Activated naive CD8-positive, alpha-beta T cell treated with anti-CD3 and anti-CD28 coated beads, Interleukin-2, amount 10 ng/mL, durations not matched to agents 7 days and 5 days (primary cell): ENCODE measurements around the gene TMEM18. TPM values are rescaled to one million over a fixed set of nuclear protein-coding genes. Genes with fewer than 3 reads are reported as not detected.

Experiments used
- ATAC-seq: fragments of 150-1000 bp; cut with Tn5 transposase; one replicate; pipeline ENCODE4 v1.10.0; 2021; ENCODE audit warnings: low read depth, moderate library complexity
- POLR2A ChIA-PET: fragments of 350-600 bp; sonication (Branson Sonifier 250); formaldehyde crosslinking; loops from one replicate; lab custom pipeline; 2021; ENCODE audit warnings: antibody characterized with exemption; lab: Charles Lee
- DNase-seq: peaks from one replicate; pipeline ENCODE4 v3.0.0; 2021
- H3K27ac Mint-ChIP-seq: one replicate; pipeline ENCODE4 v1.8.0; 2022; ENCODE audit warnings: mild to moderate bottlenecking, mixed read lengths
- H3K27me3 Mint-ChIP-seq: one replicate; pipeline ENCODE4 v1.8.0; 2022; ENCODE audit warnings: mild to moderate bottlenecking, moderate library complexity, mixed read lengths
- H3K36me3 Mint-ChIP-seq: one replicate; pipeline ENCODE4 v1.8.0; 2021; ENCODE audit warnings: mild to moderate bottlenecking, mixed read lengths
- H3K4me1 Mint-ChIP-seq: one replicate; pipeline ENCODE4 v1.8.0; 2021; ENCODE audit warnings: mixed read lengths
- H3K4me3 Mint-ChIP-seq: one replicate; pipeline ENCODE4 v1.8.0; 2022; ENCODE audit warnings: mild to moderate bottlenecking, moderate library complexity, mixed read lengths
- H3K9me3 Mint-ChIP-seq: one replicate; pipeline ENCODE4 v1.8.0; 2021; ENCODE audit warnings: mixed read lengths
- total RNA-seq, 2 experiments: library from RNA; stranded (reverse); gene quantifications; one replicate each; pipeline ENCODE4 v1.2.3, GENCODE V29; 2021

The TMEM18 gene
- total RNA-seq, 2 experiments from 2014 or later = 30.4 to 31.3 TPM

GRCh38 chr2:675051-675450 is 2.2 kb downstream of the TMEM18 start:
- POLR2A ChIA-PET = no interaction called here
- no peak for DNase-seq
- H3K9me3 Mint-ChIP-seq = no peaks in the 10 kb centered on the region
- ATAC-seq = no peak
- H3K27ac Mint-ChIP-seq = peak overlapping the region; percentile 7
- H3K27me3 Mint-ChIP-seq = no peaks in the 10 kb centered on the region
- H3K4me3 Mint-ChIP-seq = peak overlapping the region; percentile 95
- peaks cover 20% of the 10 kb centered on the region for H3K36me3 Mint-ChIP-seq
- peaks cover 29% of the 10 kb centered on the region for H3K4me1 Mint-ChIP-seq

GRCh38 chr2:674321-674985 is 2.8 kb downstream of the TMEM18 start:
- ATAC-seq (no peak), DNase-seq (no peak)
- H3K27me3 Mint-ChIP-seq = no peaks in the 10 kb centered on the region
- peak overlapping the region; percentile 47 for H3K27ac Mint-ChIP-seq
- H3K4me1 Mint-ChIP-seq = peaks cover 30% of the 10 kb centered on the region
- peaks cover 22% of the 10 kb centered on the region for H3K36me3 Mint-ChIP-seq
- POLR2A ChIA-PET = no interaction called here
- no peaks in the 10 kb centered on the region for H3K9me3 Mint-ChIP-seq
- peak overlapping the region; percentile 8 for H3K4me3 Mint-ChIP-seq

GRCh38 chr2:673615-674320 is 3.4 kb downstream of the TMEM18 start:
- no peak overlapping the region for H3K4me3 Mint-ChIP-seq

GRCh38 chr2:673016-673415 is 4.2 kb downstream of the TMEM18 start:
- Mint-ChIP-seq H3K27me3 (no peaks in the 10 kb centered on the region), H3K36me3 (peaks cover 30% of the 10 kb centered on the region), H3K27ac (no peak overlapping the region), H3K9me3 (no peaks in the 10 kb centered on the region), H3K4me1 (peaks cover 24% of the 10 kb centered on the region), H3K4me3 (no peak overlapping the region)
- ATAC-seq (no peak), DNase-seq (no peak)
- POLR2A ChIA-PET = no interaction called here

More at GRCh38 chr2:673615-674320, 3.4 kb downstream of the TMEM18 start:
- DNase-seq (no peak), ATAC-seq (no peak)
- no peaks in the 10 kb centered on the region for H3K27me3 Mint-ChIP-seq
- no peaks in the 10 kb centered on the region for H3K9me3 Mint-ChIP-seq
- H3K4me1 Mint-ChIP-seq = peaks cover 27% of the 10 kb centered on the region
- H3K36me3 Mint-ChIP-seq = peaks cover 24% of the 10 kb centered on the region
- POLR2A ChIA-PET = no interaction called here
- H3K27ac Mint-ChIP-seq = peak overlapping the region; percentile 47

GRCh38 chr2:672606-672905 is 4.7 kb downstream of the TMEM18 start:
- peaks cover 22% of the 10 kb centered on the region for H3K4me1 Mint-ChIP-seq
- no peaks in the 10 kb centered on the region for H3K9me3 Mint-ChIP-seq
- H3K4me3 Mint-ChIP-seq = no peak overlapping the region
- ATAC-seq (no peak), DNase-seq (no peak)
- no peaks in the 10 kb centered on the region for H3K27me3 Mint-ChIP-seq
- H3K36me3 Mint-ChIP-seq = peaks cover 34% of the 10 kb centered on the region
- H3K27ac Mint-ChIP-seq = no peak overlapping the region
- POLR2A ChIA-PET = no interaction called here

- Mint-ChIP-seq H3K27me3 (no peaks in the 10 kb centered on the region), H3K9me3 (no peaks in the 10 kb centered on the region), H3K36me3 (peaks cover 37% of the 10 kb centered on the region), H3K4me1 (peaks cover 22% of the 10 kb centered on the region), H3K27ac (no peak overlapping the region), H3K4me3 (no peak overlapping the region)
- POLR2A ChIA-PET = no interaction called here
- ATAC-seq = no peak
- no peak for DNase-seq
Observed at GRCh38 chr2:671787-672605, 5.2 kb downstream of the TMEM18 start.

GRCh38 chr2:671072-671471 is 6.1 kb downstream of the TMEM18 start:
- no peaks in the 10 kb centered on the region for H3K27me3 Mint-ChIP-seq
- H3K9me3 Mint-ChIP-seq = no peaks in the 10 kb centered on the region
- peak overlapping the region; percentile 51 for H3K27ac Mint-ChIP-seq
- POLR2A ChIA-PET = no interaction called here
- peaks cover 42% of the 10 kb centered on the region for H3K36me3 Mint-ChIP-seq
- DNase-seq = no peak
- ATAC-seq = no peak
- peaks cover 18% of the 10 kb centered on the region for H3K4me1 Mint-ChIP-seq
- H3K4me3 Mint-ChIP-seq = no peak overlapping the region

- no peak for DNase-seq
- POLR2A ChIA-PET = no interaction called here
- Mint-ChIP-seq H3K27ac (no peak overlapping the region), H3K4me3 (no peak overlapping the region), H3K9me3 (peaks cover 2% of the 10 kb centered on the region), H3K27me3 (no peaks in the 10 kb centered on the region), H3K4me1 (peaks cover 17% of the 10 kb centered on the region), H3K36me3 (peaks cover 46% of the 10 kb centered on the region)
- ATAC-seq = no peak
Observed at GRCh38 chr2:670637-671036, 6.6 kb downstream of the TMEM18 start.

- DNase-seq (no peak), ATAC-seq (no peak)
- POLR2A ChIA-PET = no interaction called here
- H3K27me3 Mint-ChIP-seq = no peaks in the 10 kb centered on the region
- no peak overlapping the region for H3K27ac Mint-ChIP-seq
- H3K4me1 Mint-ChIP-seq = peaks cover 14% of the 10 kb centered on the region
- H3K9me3 Mint-ChIP-seq = peaks cover 10% of the 10 kb centered on the region
- peaks cover 48% of the 10 kb centered on the region for H3K36me3 Mint-ChIP-seq
- H3K4me3 Mint-ChIP-seq = no peak overlapping the region
Observed at GRCh38 chr2:669323-669722, 7.9 kb downstream of the TMEM18 start.

GRCh38 chr2:668000-668398 is 9.2 kb downstream of the TMEM18 start:
- DNase-seq (no peak), ATAC-seq (no peak)
- peaks cover 53% of the 10 kb centered on the region for H3K36me3 Mint-ChIP-seq
- H3K27me3 Mint-ChIP-seq = no peaks in the 10 kb centered on the region
- H3K4me3 Mint-ChIP-seq = no peak overlapping the region
- POLR2A ChIA-PET = no interaction called here
- H3K4me1 Mint-ChIP-seq = peaks cover 14% of the 10 kb centered on the region
- H3K27ac Mint-ChIP-seq = no peak overlapping the region
- peaks cover 10% of the 10 kb centered on the region for H3K9me3 Mint-ChIP-seq

GRCh38 chr2:667332-667999 is 9.7 kb downstream of the TMEM18 start:
- H3K9me3 Mint-ChIP-seq = peaks cover 10% of the 10 kb centered on the region
- ATAC-seq (peak; percentile 73), DNase-seq (no peak)
- no peak overlapping the region for H3K4me3 Mint-ChIP-seq
- no peak overlapping the region for H3K27ac Mint-ChIP-seq
- H3K4me1 Mint-ChIP-seq = peaks cover 19% of the 10 kb centered on the region
- POLR2A ChIA-PET = interaction anchor here (0.7 kb wide), 1 partner anchor 26 kb away, joined by 3 read pairs; no protein-coding TSS in a partner anchor
- H3K36me3 Mint-ChIP-seq = peaks cover 56% of the 10 kb centered on the region
- H3K27me3 Mint-ChIP-seq = no peaks in the 10 kb centered on the region

GRCh38 chr2:666441-666840 is 10.8 kb downstream of the TMEM18 start:
- no peak for DNase-seq
- Mint-ChIP-seq H3K36me3 (peaks cover 56% of the 10 kb centered on the region), H3K9me3 (peaks cover 10% of the 10 kb centered on the region), H3K4me3 (no peak overlapping the region), H3K4me1 (peaks cover 26% of the 10 kb centered on the region), H3K27me3 (peaks cover 1% of the 10 kb centered on the region), H3K27ac (no peak overlapping the region)
- POLR2A ChIA-PET = no interaction called here
- no peak for ATAC-seq

- Mint-ChIP-seq H3K27me3 (peaks cover 3% of the 10 kb centered on the region), H3K4me1 (peaks cover 26% of the 10 kb centered on the region), H3K36me3 (peaks cover 52% of the 10 kb centered on the region), H3K27ac (peak overlapping the region; percentile 51), H3K9me3 (peaks cover 10% of the 10 kb centered on the region), H3K4me3 (no peak overlapping the region)
- DNase-seq (no peak), ATAC-seq (no peak)
- POLR2A ChIA-PET = no interaction called here
Observed at GRCh38 chr2:665340-666073, 11.7 kb downstream of the TMEM18 start.
